ENCODE measurements around the gene ATN1. TPM values are rescaled to one million over a fixed set of nuclear protein-coding genes. Genes with fewer than 3 reads are reported as not detected.

Gene ATN1
- total RNA-seq, 2 donors from 2014 or later = 93.0 to 129 TPM

- peak overlapping the region in 1 of 2 donors; percentile 94 for H3K27ac ChIP-seq
- peaks cover 4 to 6% of the 10 kb centered on the region in 2 donors for H3K36me3 ChIP-seq
- no peaks in the 10 kb centered on the region for H3K27me3 ChIP-seq (replicated peaks; ENCODE audit: insufficient read depth)
- 77% methylated on average over 2 of the region's 2 CpGs for WGBS
- no peak for DNase-seq (ENCODE audit: low spot score)
- H3K9me3 ChIP-seq = no peaks in the 10 kb centered on the region
- TF ChIP-seq POLR2A (IDR thresholded peaks at IDR 0.05) = no peak
- TF ChIP-seq POLR2AphosphoS5 (IDR thresholded peaks at IDR 0.05) = no peak
- TF ChIP-seq CTCF (IDR thresholded peaks at IDR 0.05) = no peak
- H3K4me3 ChIP-seq = no peak overlapping the region
- intact Hi-C loops (cut with DNase I) = loop anchor here (10.0 kb wide), 1 partner anchor 64 kb away; the partner anchor contains the start of gene SPSB2
- H3K4me1 ChIP-seq (replicated peaks) = peaks cover 10% of the 10 kb centered on the region
Observed at GRCh38 chr12:6939191-6939540, 11.4 kb downstream of the ATN1 start.

- intact Hi-C loops (cut with DNase I) = no loop called here
- TF ChIP-seq POLR2AphosphoS5 (IDR thresholded peaks at IDR 0.05) (peak; percentile 5), CTCF (IDR thresholded peaks at IDR 0.05) (no peak)
- DNase-seq (ENCODE audit: low spot score) = no peak
- WGBS = 87% methylated on average over 12 of the region's 12 CpGs
- H3K4me1 ChIP-seq (replicated peaks) = peaks cover 23% of the 10 kb centered on the region
- H3K27ac ChIP-seq = peak overlapping the region in 1 of 2 donors; percentile 94
- no peaks in the 10 kb centered on the region for H3K9me3 ChIP-seq
- H3K4me3 ChIP-seq = no peak overlapping the region
- H3K27me3 ChIP-seq (replicated peaks; ENCODE audit: insufficient read depth) = no peaks in the 10 kb centered on the region
- no peaks in the 10 kb centered on the region for H3K36me3 ChIP-seq
Observed at GRCh38 chr12:6941267-6941666, 13.5 kb downstream of the ATN1 start.

GRCh38 chr12:6941782-6942181 is 14.0 kb downstream of the ATN1 start:
- Histone ChIP-seq H3K27me3 (replicated peaks; ENCODE audit: insufficient read depth) (no peaks in the 10 kb centered on the region), H3K9me3 (no peaks in the 10 kb centered on the region), H3K4me1 (replicated peaks) (peaks cover 21% of the 10 kb centered on the region), H3K27ac (peak overlapping the region in 1 of 2 donors; percentile 94), H3K36me3 (no peaks in the 10 kb centered on the region), H3K4me3 (no peak overlapping the region)
- 77% methylated on average over 12 of the region's 12 CpGs for WGBS
- intact Hi-C loops (cut with DNase I) = no loop called here
- no peak for DNase-seq (ENCODE audit: low spot score)
- TF ChIP-seq CTCF (IDR thresholded peaks at IDR 0.05) (no peak), POLR2AphosphoS5 (IDR thresholded peaks at IDR 0.05) (no peak), POLR2A (IDR thresholded peaks at IDR 0.05) (no peak)

GRCh38 chr12:6942331-6942665 is 14.5 kb downstream of the ATN1 start:
- no peaks in the 10 kb centered on the region for H3K27me3 ChIP-seq (replicated peaks; ENCODE audit: insufficient read depth)
- peak overlapping the region; percentile 94 to 97 for H3K27ac ChIP-seq
- TF ChIP-seq CTCF (IDR thresholded peaks at IDR 0.05) = no peak
- TF ChIP-seq POLR2AphosphoS5 (IDR thresholded peaks at IDR 0.05) = no peak
- TF ChIP-seq POLR2A (IDR thresholded peaks at IDR 0.05) = no peak
- peaks cover 23% of the 10 kb centered on the region for H3K4me1 ChIP-seq (replicated peaks)
- no peaks in the 10 kb centered on the region for H3K9me3 ChIP-seq
- H3K36me3 ChIP-seq = no peaks in the 10 kb centered on the region
- DNase-seq (ENCODE audit: low spot score) = no peak
- H3K4me3 ChIP-seq = no peak overlapping the region
- WGBS = 81% methylated on average over 11 of the region's 11 CpGs
- intact Hi-C loops (cut with DNase I) = no loop called here

- DNase-seq (ENCODE audit: low spot score) = peak; percentile 89
- Histone ChIP-seq H3K9me3 (no peaks in the 10 kb centered on the region), H3K27ac (peak overlapping the region; percentile 94 to 97), H3K27me3 (replicated peaks; ENCODE audit: insufficient read depth) (no peaks in the 10 kb centered on the region), H3K36me3 (no peaks in the 10 kb centered on the region), H3K4me3 (peak overlapping the region; percentile 58 to 67), H3K4me1 (replicated peaks) (peaks cover 23% of the 10 kb centered on the region)
- WGBS = under 1% methylated on average over 13 of the region's 13 CpGs
- TF ChIP-seq POLR2A (IDR thresholded peaks at IDR 0.05) (peak; percentile 40), CTCF (IDR thresholded peaks at IDR 0.05) (no peak), POLR2AphosphoS5 (IDR thresholded peaks at IDR 0.05) (peak; percentile 88)
- intact Hi-C loops (cut with DNase I) = no loop called here
Observed at GRCh38 chr12:6943389-6943721, 15.6 kb downstream of the ATN1 start.

All from prostate gland (tissue), 2 donors.